ENCODE data around the gene EFCAB6. TPM values are rescaled to one million over a fixed set of nuclear protein-coding genes. Genes with fewer than 3 reads are reported as not detected.

The EFCAB6 gene
- total RNA-seq, 1 experiment from 2014 or later: 0.94 TPM

- H3K27me3 Mint-ChIP-seq (ENCODE audit: low read depth): peaks cover 5% of the 10 kb centered on the region; the same call in 1 of the 2 replicates
- no peaks in the 10 kb centered on the region for H3K36me3 Mint-ChIP-seq
- ChIA-PET POLR2A (no interaction called here), CTCF (interaction anchor here (0.6 to 2.9 kb wide), 7 partner anchors 10 to 204 kb away, joined by 3 to 9 read pairs (median 3); no protein-coding TSS in a partner anchor)
- TF ChIP-seq ETV6 (CRISPR knock-in tag; IDR thresholded peaks at IDR 0.05) (no peak), CTCF (IDR thresholded peaks at IDR 0.05) (peak; percentile 49)
- DNase-seq (ENCODE audit: low spot score): peak; percentile 68
- peaks cover 18% of the 10 kb centered on the region for H3K9me3 Mint-ChIP-seq
- no peaks in the 10 kb centered on the region for H3K4me1 Mint-ChIP-seq
- ATAC-seq: peak; percentile 86
- no peak overlapping the region for H3K27ac Mint-ChIP-seq
- H3K4me3 Mint-ChIP-seq: no peak overlapping the region
These were observed 219.6 kb downstream of the EFCAB6 start for GRCh38 chr22:43592476-43592875.

GRCh38 chr22:43591380-43591779 is 220.7 kb downstream of the EFCAB6 start:
- Mint-ChIP-seq H3K36me3 (no peaks in the 10 kb centered on the region), H3K4me1 (no peaks in the 10 kb centered on the region), H3K9me3 (peaks cover 20% of the 10 kb centered on the region), H3K27me3 (ENCODE audit: low read depth) (peaks cover 5% of the 10 kb centered on the region; the same call in 1 of the 2 replicates), H3K27ac (no peak overlapping the region), H3K4me3 (no peak overlapping the region)
- CTCF ChIA-PET: interaction anchor here (2.9 kb wide), 1 partner anchor 11 kb away, joined by 9 read pairs; no protein-coding TSS in a partner anchor
- ATAC-seq (no peak), DNase-seq (ENCODE audit: low spot score) (no peak)
- POLR2A ChIA-PET: no interaction called here
- TF ChIP-seq ZNF232 (CRISPR knock-in tag; IDR thresholded peaks at IDR 0.05) (no peak), JUN (CRISPR knock-in tag; IDR thresholded peaks at IDR 0.05) (no peak), NR3C1 (CRISPR knock-in tag; conservative IDR thresholded peaks at IDR 0.05; ENCODE audit: low read depth) (no peak), ZNF138 (CRISPR knock-in tag; conservative IDR thresholded peaks at IDR 0.05) (no peak), ZBTB43 (CRISPR knock-in tag; IDR thresholded peaks at IDR 0.05) (no peak), PREB (CRISPR knock-in tag; IDR thresholded peaks at IDR 0.05; ENCODE audit: borderline replicate concordance) (no peak), ESRRA (CRISPR knock-in tag; IDR thresholded peaks at IDR 0.05; ENCODE audit: borderline replicate concordance) (no peak)

- peaks cover 3% of the 10 kb centered on the region for H3K4me1 Mint-ChIP-seq
- DNase-seq (ENCODE audit: low spot score) (no peak), ATAC-seq (no peak)
- no peaks in the 10 kb centered on the region; the same call in 1 of the 2 replicates for H3K27me3 Mint-ChIP-seq (ENCODE audit: low read depth)
- peaks cover 7% of the 10 kb centered on the region for H3K36me3 Mint-ChIP-seq
- H3K9me3 Mint-ChIP-seq: peaks cover 42% of the 10 kb centered on the region
- POLR2A ChIA-PET: no interaction called here
- H3K27ac Mint-ChIP-seq: no peak overlapping the region
- CTCF ChIA-PET: no interaction called here
- H3K4me3 Mint-ChIP-seq: no peak overlapping the region
- TF ChIP-seq ZNF532 (CRISPR knock-in tag; IDR thresholded peaks at IDR 0.05; ENCODE audit: borderline replicate concordance) (no peak), ZNF671 (CRISPR knock-in tag; IDR thresholded peaks at IDR 0.05) (no peak), RORB (CRISPR knock-in tag; IDR thresholded peaks at IDR 0.05) (no peak), KAT7 (CRISPR knock-in tag; IDR thresholded peaks at IDR 0.05; ENCODE audit: borderline replicate concordance) (no peak), ATF3 (CRISPR knock-in tag; conservative IDR thresholded peaks at IDR 0.05) (no peak), ZNF512 (CRISPR knock-in tag; IDR thresholded peaks at IDR 0.05; ENCODE audit: borderline replicate concordance) (no peak), FOXK1 (CRISPR knock-in tag; IDR thresholded peaks at IDR 0.05) (no peak), ZBTB43 (CRISPR knock-in tag; IDR thresholded peaks at IDR 0.05) (no peak), EMX1 (CRISPR knock-in tag; IDR thresholded peaks at IDR 0.05) (no peak), MLX (CRISPR knock-in tag; IDR thresholded peaks at IDR 0.05) (no peak), NR1H2 (CRISPR knock-in tag; IDR thresholded peaks at IDR 0.05) (no peak), NR3C1 (CRISPR knock-in tag; conservative IDR thresholded peaks at IDR 0.05; ENCODE audit: low read depth) (no peak), NFYB (CRISPR knock-in tag; conservative IDR thresholded peaks at IDR 0.05; ENCODE audit: low read depth) (no peak)
These were observed 224.5 kb downstream of the EFCAB6 start for GRCh38 chr22:43587574-43587973.
